Measurements from ENCODE around the gene CDC37.
A peak's percentile ranks its signal among the peaks of the same experiment; 100 is the strongest.
"Not testable (repeated sequence)": the region's sequence is repeated elsewhere in the genome, so short reads cannot be mapped to it uniquely, and the experiment has no call there.

The CDC37 gene

GRCh38 chr19:10406191-10406590 is 2.8 kb upstream of the CDC37 start:
- Histone ChIP-seq H3K27me3 (replicated peaks in 2 of 5; ENCODE audit: control insufficient read depth in 4 of 5, insufficient read depth in 5 of 5, low read length in 4 of 5) (peaks cover 0 to 19% (median 0%) of the 10 kb centered on the region in 5 experiments), H3K36me3 (ENCODE audit: control insufficient read depth in 4 of 4, insufficient read depth in 4 of 4, low read length in 3 of 4) (no peaks in the 10 kb centered on the region), H3K9me3 (ENCODE audit: control extremely low read depth in 1 of 5, control insufficient read depth in 4 of 5, insufficient read depth in 2 of 5, low read depth in 1 of 5, low read length in 4 of 5) (no peaks in the 10 kb centered on the region), H3K4me3 (ENCODE audit: control insufficient read depth in 1 of 7, extremely low read depth in 1 of 7, insufficient read depth in 4 of 7, low read depth in 2 of 7, low read length in 6 of 7) (no peak overlapping the region), H3K27ac (ENCODE audit: insufficient read depth in 1 of 2, low read depth in 1 of 2, low read length in 2 of 2, poor library complexity in 1 of 2, severe bottlenecking in 2 of 2) (no peak overlapping the region), H3K4me1 (ENCODE audit: control extremely low read depth in 1 of 4, control insufficient read depth in 4 of 4, insufficient read depth in 4 of 4, low read length in 3 of 4) (peaks cover 16 to 62% (median 52%) of the 10 kb centered on the region in 4 experiments)
- DNase-seq: no peak
- ChIA-PET POLR2A (interaction anchor here (1.6 kb wide), 1 partner anchor 11 kb away, joined by 6 read pairs; no protein-coding TSS in a partner anchor), CTCF (interaction anchor here (0.9 to 8.5 kb wide), 9 partner anchors 10 to 72 kb away, joined by 3 to 102 read pairs (median 8); partner anchors contain the start of gene PDE4A)
- 93% methylated on average over 3 of the region's 6 CpGs for WGBS (ENCODE audit: insufficient coverage)

- Histone ChIP-seq H3K27me3 (replicated peaks in 2 of 5; ENCODE audit: control insufficient read depth in 4 of 5, insufficient read depth in 5 of 5, low read length in 4 of 5) (peaks cover 0 to 19% (median 0%) of the 10 kb centered on the region in 5 experiments), H3K4me3 (ENCODE audit: control insufficient read depth in 1 of 7, extremely low read depth in 1 of 7, insufficient read depth in 4 of 7, low read depth in 2 of 7, low read length in 6 of 7) (peak overlapping the region in 5 of 7 experiments; percentile 10 to 100 (median 94)), H3K36me3 (ENCODE audit: control insufficient read depth in 4 of 4, insufficient read depth in 4 of 4, low read length in 3 of 4) (peaks cover 0 to 4% (median under 1%) of the 10 kb centered on the region in 4 experiments), H3K27ac (ENCODE audit: insufficient read depth in 1 of 2, low read depth in 1 of 2, low read length in 2 of 2, poor library complexity in 1 of 2, severe bottlenecking in 2 of 2) (no peak overlapping the region), H3K4me1 (ENCODE audit: control extremely low read depth in 1 of 4, control insufficient read depth in 4 of 4, insufficient read depth in 4 of 4, low read length in 3 of 4) (peaks cover 16 to 70% (median 58%) of the 10 kb centered on the region in 4 experiments), H3K9me3 (ENCODE audit: control extremely low read depth in 1 of 5, control insufficient read depth in 4 of 5, insufficient read depth in 2 of 5, low read depth in 1 of 5, low read length in 4 of 5) (no peaks in the 10 kb centered on the region)
- POLR2A ChIA-PET: interaction anchor here (0.7 to 1.6 kb wide), 3 partner anchors 12 to 134 kb away, joined by 3 to 6 read pairs (median 3); partner anchors contain the start of gene ICAM1
- CTCF ChIA-PET: interaction anchor here (0.7 to 8.5 kb wide), 14 partner anchors 11 to 293 kb away, joined by 3 to 102 read pairs (median 8); partner anchors contain the start of gene PDE4A
- peak in 1 of 3 donors; percentile 36 for DNase-seq
- WGBS (ENCODE audit: insufficient coverage): 3% methylated on average over 14 of the region's 43 CpGs
Observed at GRCh38 chr19:10404888-10405820, 1.8 kb upstream of the CDC37 start.

GRCh38 chr19:10402441-10403038 is 802 bp downstream of the CDC37 start:
- no peak for DNase-seq
- H3K4me3 ChIP-seq (ENCODE audit: control insufficient read depth in 1 of 7, extremely low read depth in 1 of 7, insufficient read depth in 4 of 7, low read depth in 2 of 7, low read length in 6 of 7): peak overlapping the region; percentile 72 to 100 (median 94)
- ChIA-PET CTCF (interaction anchor here (1.4 to 24.5 kb wide), 8 partner anchors 10 to 143 kb away, joined by 3 to 542 read pairs (median 22); partner anchors contain the start of gene ICAM1), POLR2A (interaction anchor here (0.5 to 1.7 kb wide), 2 partner anchors 10 to 16 kb away, joined by 3 read pairs; no protein-coding TSS in a partner anchor)
- 0% methylated on average over 15 of the region's 15 CpGs for WGBS (ENCODE audit: insufficient coverage)
- H3K27me3 ChIP-seq (replicated peaks in 2 of 5; ENCODE audit: control insufficient read depth in 4 of 5, insufficient read depth in 5 of 5, low read length in 4 of 5): peaks cover 0 to 19% (median 0%) of the 10 kb centered on the region in 5 experiments
- H3K36me3 ChIP-seq (ENCODE audit: control insufficient read depth in 4 of 4, insufficient read depth in 4 of 4, low read length in 3 of 4): peaks cover 0 to 16% (median 11%) of the 10 kb centered on the region in 4 experiments
- peak overlapping the region; percentile 74 to 90 for H3K27ac ChIP-seq (ENCODE audit: insufficient read depth in 1 of 2, low read depth in 1 of 2, low read length in 2 of 2, poor library complexity in 1 of 2, severe bottlenecking in 2 of 2)
- H3K9me3 ChIP-seq (ENCODE audit: control extremely low read depth in 1 of 5, control insufficient read depth in 4 of 5, insufficient read depth in 2 of 5, low read depth in 1 of 5, low read length in 4 of 5): no peaks in the 10 kb centered on the region
- H3K4me1 ChIP-seq (ENCODE audit: control extremely low read depth in 1 of 4, control insufficient read depth in 4 of 4, insufficient read depth in 4 of 4, low read length in 3 of 4): peaks cover 16 to 50% (median 43%) of the 10 kb centered on the region in 4 experiments

- peaks cover 0 to 6% (median 0%) of the 10 kb centered on the region in 5 experiments for H3K27me3 ChIP-seq (replicated peaks in 2 of 5; ENCODE audit: control insufficient read depth in 4 of 5, insufficient read depth in 5 of 5, low read length in 4 of 5)
- WGBS (ENCODE audit: insufficient coverage): 100% methylated on average over 5 of the region's 8 CpGs
- CTCF ChIA-PET: interaction anchor here (0.9 to 24.5 kb wide), 8 partner anchors 8 to 150 kb away, joined by 3 to 542 read pairs (median 4); partner anchors contain the start of gene ICAM1
- H3K4me1 ChIP-seq (ENCODE audit: control extremely low read depth in 1 of 4, control insufficient read depth in 4 of 4, insufficient read depth in 4 of 4, low read length in 3 of 4): peaks cover 11 to 40% (median 35%) of the 10 kb centered on the region in 4 experiments
- peaks cover 0 to 36% (median 22%) of the 10 kb centered on the region in 4 experiments for H3K36me3 ChIP-seq (ENCODE audit: control insufficient read depth in 4 of 4, insufficient read depth in 4 of 4, low read length in 3 of 4)
- peak overlapping the region in 1 of 2 experiments; percentile 34 for H3K27ac ChIP-seq (ENCODE audit: insufficient read depth in 1 of 2, low read depth in 1 of 2, low read length in 2 of 2, poor library complexity in 1 of 2, severe bottlenecking in 2 of 2)
- H3K9me3 ChIP-seq (ENCODE audit: control extremely low read depth in 1 of 5, control insufficient read depth in 4 of 5, insufficient read depth in 2 of 5, low read depth in 1 of 5, low read length in 4 of 5): no peaks in the 10 kb centered on the region
- DNase-seq: no peak
- no peak overlapping the region for H3K4me3 ChIP-seq (ENCODE audit: control insufficient read depth in 1 of 7, extremely low read depth in 1 of 7, insufficient read depth in 4 of 7, low read depth in 2 of 7, low read length in 6 of 7)
- POLR2A ChIA-PET: no interaction called here
Observed at GRCh38 chr19:10399878-10400277, 3.5 kb downstream of the CDC37 start.

- CTCF ChIA-PET: interaction anchor here (5.5 to 24.5 kb wide), 3 partner anchors 7 to 136 kb away, joined by 37 to 542 read pairs (median 37); partner anchors contain the start of gene ICAM1
- POLR2A ChIA-PET: interaction anchor here (0.6 kb wide), 1 partner anchor 879 kb away, joined by 3 read pairs; no protein-coding TSS in a partner anchor
- H3K36me3 ChIP-seq (ENCODE audit: control insufficient read depth in 4 of 4, insufficient read depth in 4 of 4, low read length in 3 of 4): peaks cover 0 to 39% (median 25%) of the 10 kb centered on the region in 4 experiments
- WGBS (ENCODE audit: insufficient coverage): 100% methylated on average over 4 of the region's 8 CpGs
- DNase-seq; H3K4me3 ChIP-seq (ENCODE audit: control insufficient read depth in 1 of 7, extremely low read depth in 1 of 7, insufficient read depth in 4 of 7, low read depth in 2 of 7, low read length in 6 of 7); H3K9me3 ChIP-seq (ENCODE audit: control extremely low read depth in 1 of 5, control insufficient read depth in 4 of 5, insufficient read depth in 2 of 5, low read depth in 1 of 5, low read length in 4 of 5); H3K27ac ChIP-seq (ENCODE audit: insufficient read depth in 1 of 2, low read depth in 1 of 2, low read length in 2 of 2, poor library complexity in 1 of 2, severe bottlenecking in 2 of 2); H3K27me3 ChIP-seq (replicated peaks in 2 of 5; ENCODE audit: control insufficient read depth in 4 of 5, insufficient read depth in 5 of 5, low read length in 4 of 5): not testable (repeated sequence)
- H3K4me1 ChIP-seq (ENCODE audit: control extremely low read depth in 1 of 4, control insufficient read depth in 4 of 4, insufficient read depth in 4 of 4, low read length in 3 of 4): peaks cover 11 to 35% (median 30%) of the 10 kb centered on the region in 4 experiments
Observed at GRCh38 chr19:10399340-10399739, 4.0 kb downstream of the CDC37 start.

- CTCF ChIA-PET: interaction anchor here (5.7 to 24.5 kb wide), 2 partner anchors 11 to 136 kb away, joined by 37 to 542 read pairs; partner anchors contain the start of gene ICAM1
- Histone ChIP-seq H3K4me3 (ENCODE audit: control insufficient read depth in 1 of 7, extremely low read depth in 1 of 7, insufficient read depth in 4 of 7, low read depth in 2 of 7, low read length in 6 of 7) (no peak overlapping the region), H3K4me1 (ENCODE audit: control extremely low read depth in 1 of 4, control insufficient read depth in 4 of 4, insufficient read depth in 4 of 4, low read length in 3 of 4) (peaks cover 11 to 30% (median 25%) of the 10 kb centered on the region in 4 experiments), H3K36me3 (ENCODE audit: control insufficient read depth in 4 of 4, insufficient read depth in 4 of 4, low read length in 3 of 4) (peaks cover 2 to 43% (median 30%) of the 10 kb centered on the region in 4 experiments), H3K27me3 (replicated peaks in 2 of 5; ENCODE audit: control insufficient read depth in 4 of 5, insufficient read depth in 5 of 5, low read length in 4 of 5) (no peaks in the 10 kb centered on the region), H3K27ac (ENCODE audit: insufficient read depth in 1 of 2, low read depth in 1 of 2, low read length in 2 of 2, poor library complexity in 1 of 2, severe bottlenecking in 2 of 2) (no peak overlapping the region), H3K9me3 (ENCODE audit: control extremely low read depth in 1 of 5, control insufficient read depth in 4 of 5, insufficient read depth in 2 of 5, low read depth in 1 of 5, low read length in 4 of 5) (no peaks in the 10 kb centered on the region)
- WGBS (ENCODE audit: insufficient coverage): 99% methylated on average over 8 of the region's 9 CpGs
- POLR2A ChIA-PET: interaction anchor here (0.6 kb wide), 1 partner anchor 880 kb away, joined by 3 read pairs; no protein-coding TSS in a partner anchor
- DNase-seq: no peak
Observed at GRCh38 chr19:10398819-10399218, 4.5 kb downstream of the CDC37 start.

Measured in common myeloid progenitor, CD34-positive (primary cell).